Medulla oblongata (tissue), 1 donor: ENCODE measurements around the gene RNPC3.
"Not testable (repeated sequence)": the region's sequence is repeated elsewhere in the genome, so short reads cannot be mapped to it uniquely, and the experiment has no call there.

Experiments used
- DNase-seq: peaks from one replicate; pipeline ENCODE4 v3.0.0-alpha.2; 2015; ENCODE audit errors: extremely low spot score

RNPC3 gene

DNA sequence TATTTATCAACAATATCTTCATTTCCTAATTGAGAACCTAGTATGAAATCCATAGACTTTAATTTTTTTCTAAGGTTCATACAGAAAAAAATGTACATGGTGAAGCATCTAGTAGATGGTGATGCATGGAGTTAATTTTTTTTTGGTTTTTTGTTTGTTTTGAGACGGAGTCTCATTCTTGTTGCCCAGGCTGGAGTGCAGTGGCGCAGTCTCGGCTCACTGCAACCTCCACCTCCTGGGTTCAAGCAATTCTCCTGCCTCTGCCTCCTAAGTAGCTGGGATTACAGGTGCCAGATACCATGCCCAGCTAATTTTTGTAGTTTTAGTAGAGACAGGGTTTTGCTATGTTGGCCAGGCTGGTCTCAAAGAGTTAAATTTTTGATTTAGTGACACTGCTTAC lies 35.6 kb downstream of the RNPC3 start:
- not testable (repeated sequence) for DNase-seq

DNA sequence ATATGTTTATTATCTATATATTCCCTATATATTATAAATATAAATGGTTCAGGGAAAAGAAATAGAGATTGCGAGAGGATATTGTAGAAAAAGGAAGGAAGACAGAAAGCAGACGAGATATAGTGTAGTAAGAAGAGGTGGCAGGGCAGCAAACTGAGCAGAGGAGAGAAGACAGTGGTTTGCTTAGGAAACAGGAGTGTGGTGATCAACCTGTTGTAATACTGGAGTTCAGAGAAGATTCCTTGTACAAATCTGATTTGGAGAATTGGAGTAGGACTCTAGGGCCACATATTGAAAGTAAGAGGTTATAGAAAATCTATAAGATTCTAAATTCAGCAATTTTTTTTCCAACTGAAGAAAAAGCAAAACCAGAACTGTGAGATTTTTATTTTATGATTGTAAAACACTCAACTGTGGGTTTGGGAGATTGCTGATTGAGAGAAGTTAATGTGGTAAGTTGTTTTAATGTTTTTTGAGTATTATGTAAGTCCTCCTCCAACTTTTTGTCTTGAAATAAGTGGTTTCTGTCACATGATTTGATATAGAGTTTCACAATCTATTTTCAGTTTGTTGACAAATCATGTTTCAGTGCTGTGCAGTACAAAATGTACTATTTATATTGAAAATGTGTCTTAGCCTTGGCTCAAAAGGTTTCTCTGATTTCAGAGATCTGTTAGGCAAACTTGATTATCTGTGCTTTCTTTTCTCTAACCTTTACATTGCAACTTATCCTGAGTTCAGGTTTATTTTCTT lies 36.3 kb downstream of the RNPC3 start:
- DNase-seq, result peak; percentile 2

DNA sequence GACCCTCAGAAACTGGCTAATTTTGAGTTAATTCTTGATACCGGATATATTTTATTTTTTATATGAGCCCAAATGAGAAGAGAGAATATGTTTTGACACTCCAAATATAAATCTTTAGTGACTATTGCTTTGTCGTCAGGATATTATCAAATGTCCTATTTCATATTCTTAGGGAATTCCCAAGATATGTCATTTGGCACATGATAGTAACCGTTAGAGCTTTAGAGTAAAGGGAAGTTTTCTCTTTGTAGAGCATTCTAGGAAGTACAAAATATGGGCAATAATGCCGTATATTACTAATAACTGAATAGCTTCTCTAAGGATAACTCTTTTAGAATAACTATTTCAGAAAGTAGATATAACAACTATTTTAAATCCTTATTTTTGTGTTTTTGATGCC lies 37.6 kb downstream of the RNPC3 start:
- no peak for DNase-seq

DNA sequence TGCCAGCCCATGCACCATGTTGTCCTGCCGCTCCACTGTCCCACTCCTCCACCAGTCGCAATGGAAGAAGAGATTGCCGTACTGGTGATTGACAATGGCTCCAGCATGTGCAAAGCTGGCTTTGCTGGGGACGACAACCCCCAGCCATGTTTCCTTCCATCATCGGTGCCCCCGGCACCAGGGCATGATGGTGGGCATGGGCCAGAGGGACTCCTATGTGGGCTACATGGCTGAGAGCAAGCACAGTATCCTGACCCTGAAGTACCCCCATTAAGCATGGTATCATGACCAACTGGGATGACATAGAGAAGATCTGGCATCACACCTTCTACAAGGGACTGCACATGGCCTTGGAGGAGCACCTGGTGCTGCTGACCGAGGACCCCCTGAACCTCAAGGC lies 44.0 kb downstream of the RNPC3 start:
- DNase-seq, result no peak

DNA sequence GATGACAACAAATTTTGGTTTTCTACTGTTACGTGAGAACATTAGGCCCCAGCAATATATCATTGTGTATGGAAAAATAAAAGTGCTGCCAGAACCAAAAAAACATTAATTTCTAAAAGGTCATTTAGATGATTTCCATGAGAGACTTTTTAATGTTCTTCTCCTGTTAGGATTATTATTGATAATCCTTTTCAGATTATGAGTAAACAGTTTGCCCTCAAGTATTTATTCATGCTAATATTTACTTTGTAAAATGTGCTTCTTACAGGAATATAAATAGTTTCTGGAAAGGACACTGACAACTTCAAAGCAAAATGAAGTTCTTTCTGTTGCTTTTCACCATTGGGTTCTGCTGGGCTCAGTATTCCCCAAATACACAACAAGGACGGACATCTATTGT lies 45.8 kb downstream of the RNPC3 start, which contains the start of gene AMY2B:
Gene AMY2B (plus strand): TSS at position 301 of the 400 bp plus-strand sequence. CDS start 14 bp downstream, at position 315.
- not testable (repeated sequence) for DNase-seq

GRCh38 chr1:103576065-103576464 lies 50.6 kb downstream of the RNPC3 start:
- no peak for DNase-seq

DNA sequence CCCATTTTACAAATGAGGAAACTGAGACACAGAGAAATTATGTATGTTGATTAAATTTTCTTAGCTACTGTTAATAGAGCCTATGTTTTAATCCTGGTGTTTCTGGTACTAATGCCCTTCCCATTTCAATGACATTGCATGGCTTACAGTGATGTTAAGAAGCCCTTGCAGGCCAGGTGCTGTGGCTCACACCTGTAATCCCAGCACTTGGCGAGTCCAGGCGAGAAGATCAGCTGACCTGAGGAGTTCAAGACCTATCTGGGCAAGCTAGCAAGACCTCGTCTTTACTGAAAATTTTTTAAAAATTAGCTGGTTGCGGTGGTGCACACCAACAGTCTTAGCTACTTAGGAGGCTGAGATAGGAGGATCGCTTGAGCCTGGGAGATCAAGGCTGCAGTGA lies 51.3 kb downstream of the RNPC3 start:
- not testable (repeated sequence) for DNase-seq

- no peak for DNase-seq
Measured at GRCh38 chr1:103582464-103582863, 57.0 kb downstream of the RNPC3 start.

DNA sequence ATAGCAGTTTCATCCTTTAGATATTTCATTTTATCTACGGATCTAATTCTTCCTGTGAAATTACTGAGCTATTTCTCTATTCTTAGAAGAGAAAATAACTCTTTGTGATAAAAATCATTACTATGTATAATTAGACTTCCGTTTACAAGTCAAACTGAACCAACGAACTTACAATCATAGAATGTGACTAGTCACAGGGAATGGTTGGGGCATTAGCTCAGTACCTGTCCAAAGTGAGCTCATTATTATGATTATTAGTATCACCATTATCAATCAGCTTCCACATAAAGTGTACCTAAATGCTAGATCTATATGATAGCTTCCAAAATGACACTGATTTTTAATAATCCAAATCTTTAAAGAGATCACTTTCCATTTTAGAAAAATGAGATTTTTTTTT lies 58.4 kb downstream of the RNPC3 start:
- DNase-seq, result no peak

- DNase-seq, result no peak
Measured at GRCh38 chr1:103584537-103584936, 59.0 kb downstream of the RNPC3 start.

DNA sequence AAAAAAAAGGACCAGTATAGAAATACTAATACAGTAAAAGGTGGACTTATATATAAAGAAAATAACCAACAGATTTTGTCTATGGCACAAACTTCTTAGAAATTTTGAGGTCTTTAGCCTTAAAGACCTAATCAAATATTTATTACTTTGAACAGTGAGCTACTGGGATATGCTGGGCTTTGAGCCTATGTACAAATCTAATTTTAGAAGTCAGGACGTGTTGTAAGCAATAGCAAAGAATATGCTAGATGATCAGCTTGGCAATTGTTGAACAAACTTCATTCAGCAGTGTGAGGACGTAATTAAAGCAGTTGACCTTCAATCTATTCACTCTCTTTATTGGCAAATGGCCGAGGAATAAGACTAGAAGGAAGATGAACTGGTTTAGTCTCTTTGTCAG lies 77.2 kb downstream of the RNPC3 start:
- not testable (repeated sequence) for DNase-seq
